ENCODE measurements around the gene MUC12. TPM values are rescaled to one million over a fixed set of nuclear protein-coding genes. Genes with fewer than 3 reads are reported as not detected.

The MUC12 gene
- polyA plus RNA-seq = 1.5 TPM in 1 of 2 replicates, not detected in the other

GRCh38 chr7:100969066-100969615 lies at the start of gene MUC12:
Gene MUC12, plus strand, starts transcription at chr7:100969565. Its CDS starts 58 bp downstream, at chr7:100969623.

DNA sequence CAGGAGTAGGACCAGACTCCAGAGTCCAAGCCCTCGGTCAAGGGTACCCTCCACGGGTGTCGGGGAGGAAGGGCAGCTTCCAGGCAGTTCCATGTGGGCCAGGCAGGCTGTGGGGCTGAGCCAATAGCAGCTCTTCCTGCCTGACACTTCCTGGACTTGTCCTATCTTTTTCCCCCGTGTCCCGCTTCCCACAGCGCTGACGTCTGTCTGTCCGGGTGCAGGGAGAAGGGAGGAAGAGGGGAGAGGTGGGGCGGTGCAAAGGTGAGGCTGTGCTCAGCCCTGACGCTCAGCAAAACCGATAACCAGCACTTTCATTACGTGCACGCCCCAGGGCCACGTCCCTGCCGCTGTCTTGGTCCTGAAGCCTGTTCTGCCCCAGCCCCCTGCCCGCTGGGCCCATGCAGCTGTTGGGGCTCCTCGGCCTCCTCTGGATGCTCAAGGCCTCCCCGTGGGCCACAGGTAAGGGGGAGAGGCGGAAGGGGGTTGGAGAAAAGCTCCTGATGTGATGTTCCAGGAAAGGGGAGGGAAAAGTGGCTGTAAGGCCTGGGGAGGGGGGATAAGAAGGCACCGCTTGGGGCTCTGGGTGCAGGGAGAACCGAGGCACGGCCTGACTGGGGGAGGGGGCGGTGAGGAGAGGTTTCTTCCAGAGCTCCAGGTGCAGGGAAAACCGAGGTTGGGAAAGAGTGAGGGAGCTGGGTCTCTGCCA lies 20.0 kb upstream of the MUC12 start, which contains the start of gene MUC3A:
MUC3A (plus strand) TSS at position 308 of the 706 bp plus-strand sequence; CDS start at position 399, 91 bp downstream.

Other genes starting within 250 kb of the MUC12 start
- gene EPO, start 249.1 kb upstream of the MUC12 start, polyA plus RNA-seq = not detected in 2 replicates
- not detected in 2 replicates for gene ZAN, start 236.0 kb upstream of the MUC12 start, polyA plus RNA-seq
- not detected in 2 replicates for gene EPHB4, start 142.0 kb upstream of the MUC12 start, polyA plus RNA-seq
- 0.47 and 2.5 TPM in 2 replicates for gene SLC12A9, start 116.9 kb upstream of the MUC12 start, polyA plus RNA-seq
- gene TRIP6, start 102.2 kb upstream of the MUC12 start, polyA plus RNA-seq = 0.79 and 2.0 TPM in 2 replicates
- gene SRRT, start 94.5 kb upstream of the MUC12 start, polyA plus RNA-seq = 14.1 and 14.3 TPM in 2 replicates
- not detected in 2 replicates for gene UFSP1, start 79.8 kb upstream of the MUC12 start, polyA plus RNA-seq
- 0.73 and 1.6 TPM in 2 replicates for gene ACHE, start 73.7 kb upstream of the MUC12 start, polyA plus RNA-seq
- not detected in 2 replicates for gene MUC3A, start 20.0 kb upstream of the MUC12 start, polyA plus RNA-seq
- not detected in 2 replicates for gene MUC17, start 50.5 kb downstream of the MUC12 start, polyA plus RNA-seq
- 0.06 and 0.19 TPM in 2 replicates for gene TRIM56, start 115.9 kb downstream of the MUC12 start, polyA plus RNA-seq
- not detected in 2 replicates for gene SERPINE1, start 157.5 kb downstream of the MUC12 start, polyA plus RNA-seq
- 5.8 and 8.2 TPM in 2 replicates for gene AP1S1, start 184.9 kb downstream of the MUC12 start, polyA plus RNA-seq
- gene VGF, start 196.0 kb downstream of the MUC12 start, polyA plus RNA-seq = 0.20 and 10.7 TPM in 2 replicates
- gene NAT16, start 210.7 kb downstream of the MUC12 start, polyA plus RNA-seq = not detected in 2 replicates
- not detected in 2 replicates for gene MOGAT3, start 231.5 kb downstream of the MUC12 start, polyA plus RNA-seq
- gene PLOD3, start 248.0 kb downstream of the MUC12 start, polyA plus RNA-seq = 0.55 TPM in 1 of 2 replicates, not detected in the other
- 41.7 and 43.6 TPM in 2 replicates for gene ZNHIT1, start 248.6 kb downstream of the MUC12 start, polyA plus RNA-seq

Data from Purkinje cell (primary cell).